K562 (cell line): Measurements from ENCODE around the gene LDLRAD3. TPM values are rescaled to one million over a fixed set of nuclear protein-coding genes. Genes with fewer than 3 reads are reported as not detected.

Experiments
- ATAC-seq: fragments of 200-7000 bp; cut with Tn5 transposase; 3 replicates; pipeline ENCODE4 v1.9.1; 2020; ENCODE audit warnings: moderate library complexity
- BruUV-seq: library from RNA; stranded (reverse); fragments of 400-500 nt; replicated peaks from 2 replicates; lab custom pipeline; 2021; lab: Mats Ljungman, UMichigan
- CTCF ChIA-PET: fragments of 300-600 bp; formaldehyde crosslinking; extraction: SDS; loops from one replicate; lab custom pipeline; 2021; ENCODE audit warnings: low intra/inter-chr PET ratio; lab: Yijun Ruan, JAX
- POLR2A ChIA-PET: fragments of 300-600, 350-650 bp; sonication (Branson Sonifier 250); formaldehyde crosslinking; extraction: SDS; loops from one replicate; lab custom pipeline; 2021; ENCODE audit warnings: antibody characterized with exemption, inconsistent platforms; lab: Yijun Ruan, JAX
- DNase-seq, 4 experiments: peaks; one replicate each; pipeline versions ENCODE4 v3.0.0 to v3.0.0-alpha.2; 2011 to 2018; ENCODE audit warnings: low spot score in 3 of 4, mixed read lengths in 3 of 4; ENCODE audit errors: extremely low read depth in 1 of 4
- FAIRE-seq: peaks from 2 replicates; lab custom pipeline; 2011; peaks lifted over from hg19 to GRCh38; lab: Jason Lieb, UNC
- H2AFZ ChIP-seq: 2 replicates; pipeline ENCODE4 v1.6.0; 2011; ENCODE audit warnings: low read depth, low read length, control low read depth, inconsistent platforms
- H3K27ac ChIP-seq: fragments of 200-600 bp; 3 replicates; pipeline ENCODE4 v1.8.0; 2011; ENCODE audit warnings: low read depth, mild to moderate bottlenecking, control low read depth, inconsistent platforms, low read length, moderate library complexity, mixed read lengths; ENCODE audit errors: extremely low read depth
- H3K27me3 ChIP-seq, 2 experiments: fragments of 300-600 bp in 1 of 2; 2 replicates in 1 of 2; 3 replicates in 1 of 2; pipeline versions ENCODE4 v1.6.0 to v1.8.0; 2011; ENCODE audit warnings: inconsistent platforms in 2 of 2, low read length in 2 of 2, mild to moderate bottlenecking in 1 of 2, mixed read lengths in 1 of 2, moderate library complexity in 1 of 2; ENCODE audit not compliant: control insufficient read depth in 2 of 2, insufficient read depth in 2 of 2
- H3K36me3 ChIP-seq: fragments of 300-600 bp; 3 replicates; pipeline ENCODE4 v1.8.0; 2011; ENCODE audit warnings: mild to moderate bottlenecking, low read length, inconsistent platforms; ENCODE audit not compliant: control insufficient read depth, insufficient read depth
- H3K4me1 ChIP-seq, 2 experiments: fragments of 200-600 bp in 1 of 2; replicated peaks in 1 of 2; 2 replicates in 1 of 2; 3 replicates in 1 of 2; pipeline versions ENCODE4 v1.5.1 to v1.8.0; 2011; ENCODE audit warnings: inconsistent platforms in 2 of 2, low read length in 2 of 2, mild to moderate bottlenecking in 1 of 2, mixed read lengths in 1 of 2, moderate library complexity in 1 of 2; ENCODE audit not compliant: control insufficient read depth in 2 of 2, insufficient read depth in 2 of 2
- H3K4me2 ChIP-seq: 2 replicates; pipeline ENCODE4 v1.6.1; 2011; ENCODE audit warnings: low read length, control low read depth, inconsistent platforms, mixed read lengths; ENCODE audit not compliant: insufficient read depth
- H3K4me3 ChIP-seq: fragments of 200-600 bp; sonication (generic), shearing (Covaris generic); 2 replicates; pipeline ENCODE4 v1.5.1; 2016; ENCODE audit warnings: control low read depth, inconsistent platforms
- H3K79me2 ChIP-seq: fragments of 200-600 bp; 3 replicates; pipeline ENCODE4 v1.8.0; 2011; ENCODE audit warnings: low read length, inconsistent platforms; ENCODE audit not compliant: control insufficient read depth, insufficient read depth
- H3K9ac ChIP-seq, 2 experiments: 2 replicates each; pipeline versions ENCODE4 v1.6.0 to v1.6.1; 2011; ENCODE audit warnings: low read depth in 2 of 2, low read length in 2 of 2, control low read depth in 1 of 2, inconsistent platforms in 1 of 2, mild to moderate bottlenecking in 1 of 2, mixed read lengths in 1 of 2; ENCODE audit not compliant: insufficient read depth in 1 of 2
- H3K9me1 ChIP-seq: one replicate; pipeline ENCODE4 v1.6.0; 2011; ENCODE audit warnings: inconsistent platforms, mild to moderate bottlenecking, low read length, moderate library complexity; ENCODE audit not compliant: control insufficient read depth, insufficient read depth
- H3K9me3 ChIP-seq: replicated peaks from 2 replicates; pipeline ENCODE4 v1.5.1; 2011; ENCODE audit warnings: low read depth, low read length, inconsistent platforms; ENCODE audit not compliant: control insufficient read depth, insufficient read depth
- H4K20me1 ChIP-seq: replicated peaks from 2 replicates; pipeline ENCODE4 v1.6.1; 2011; ENCODE audit warnings: low read length, inconsistent platforms, mixed read lengths; ENCODE audit not compliant: control insufficient read depth, insufficient read depth
- BCL6 ChIP-seq: fragments of 250-450 bp; sonication (Bioruptor Pico); IDR thresholded peaks from 2 replicates; pipeline ENCODE4 v1.4.0; 2020
- DPF2 ChIP-seq: fragments of 450-650 bp; IDR thresholded peaks from 2 replicates; pipeline ENCODE4 v1.6.1; 2016
- ILF3 ChIP-seq: fragments of 450-650 bp; IDR thresholded peaks from 2 replicates; pipeline ENCODE4 v1.6.1; 2018; ENCODE audit warnings: antibody characterized with exemption, mild to moderate bottlenecking, moderate library complexity, borderline replicate concordance
- MXI1 ChIP-seq: IDR thresholded peaks from 2 replicates; pipeline ENCODE4 v1.6.1; 2011; ENCODE audit warnings: low read depth, mild to moderate bottlenecking, improper control_type of control experiment, low read length
- MYC ChIP-seq, 2 experiments: fragments of 250-450 bp in 1 of 2; sonication (Bioruptor Pico) in 1 of 2; IDR thresholded peaks; 2 replicates each; pipeline versions ENCODE4 v1.5.1 to v1.6.1; 2012 to 2021; ENCODE audit warnings: low read depth in 2 of 2, borderline replicate concordance in 1 of 2, improper control_type of control experiment in 1 of 2, low read length in 1 of 2, mild to moderate bottlenecking in 1 of 2, moderate library complexity in 1 of 2
- NFE2L1 ChIP-seq: fragments of 450-650 bp; IDR thresholded peaks from 2 replicates; pipeline ENCODE4 v1.6.1; 2016; ENCODE audit warnings: missing genetic modification characterization, low read depth, mild to moderate bottlenecking, missing compliant biosample characterization, moderate library complexity, borderline replicate concordance
- NR3C1 ChIP-seq: sonication (generic); formaldehyde crosslinking; IDR thresholded peaks from 2 replicates; pipeline ENCODE4 v1.8.1; 2022; ENCODE audit warnings: missing genetic modification reagents
- RFX1 ChIP-seq: fragments of 450-650 bp; IDR thresholded peaks from 2 replicates; pipeline ENCODE4 v1.6.1; 2016; ENCODE audit warnings: mild to moderate bottlenecking, moderate library complexity
- RFX7 ChIP-seq: fragments of 250-450 bp; sonication (Bioruptor Pico); IDR thresholded peaks from 2 replicates; pipeline ENCODE4 v1.5.1; 2021; ENCODE audit warnings: mild to moderate bottlenecking
- SOX6 ChIP-seq: fragments of 450-650 bp; IDR thresholded peaks from 2 replicates; pipeline ENCODE4 v1.6.1; 2014; ENCODE audit warnings: mild to moderate bottlenecking
- SP2 ChIP-seq: IDR thresholded peaks from 2 replicates; pipeline ENCODE4 v1.6.1; 2011; ENCODE audit warnings: mild to moderate bottlenecking, low read depth, low read length, moderate library complexity; ENCODE audit not compliant: poor library complexity, severe bottlenecking; ENCODE audit errors: extremely low read depth
- TAF7 ChIP-seq: fragments of 450-650 bp; IDR thresholded peaks from 2 replicates; pipeline ENCODE4 v1.6.1; 2016; ENCODE audit warnings: missing genetic modification characterization, missing compliant biosample characterization
- TEAD2 ChIP-seq: fragments of 450-650 bp; IDR thresholded peaks from 2 replicates; pipeline ENCODE4 v1.6.1; 2016; ENCODE audit warnings: missing genetic modification characterization, control low read depth, missing compliant biosample characterization
- TGIF2 ChIP-seq: sonication (generic); formaldehyde crosslinking; IDR thresholded peaks from 2 replicates; pipeline ENCODE4 v1.8.1; 2022; ENCODE audit warnings: mild to moderate bottlenecking, missing genetic modification reagents, moderate library complexity
- ZKSCAN8 ChIP-seq: fragments of 200-800 bp; sonication (Bioruptor generic); IDR thresholded peaks from 2 replicates; pipeline ENCODE4 v1.6.1; 2016; ENCODE audit warnings: missing genetic modification characterization, missing compliant biosample characterization
- whole genome bisulfite sequencing: fragments of 100-300 bp; shearing (Covaris generic); methylation state at CpG from one replicate; pipeline ENCODE4 v1.1.6; 2016; ENCODE audit warnings: low coverage, mixed read lengths; ENCODE audit not compliant: insufficient coverage; ENCODE audit errors: missing lambda C conversion rate; 5-methylcytosine and 5-hydroxymethylcytosine counted together
- in situ Hi-C: fragments of 300-500 bp; cut with MboI; formaldehyde crosslinking; loops from 4 replicates; pipeline ENCODE4 v1.15.0; 2018; ENCODE audit warnings: inconsistent platforms, mixed read lengths
- intact Hi-C: fragments of 100-400 bp; cut with micrococcal nuclease; formaldehyde crosslinking; loops from 2 replicates; pipeline ENCODE4 v1.14.2; 2022
- polyA plus RNA-seq, 8 experiments: library from polyadenylated mRNA; depleted of rRNA in 4 of 8; stranded (reverse) in 5 of 8; unstranded in 3 of 8; fragments of >200 nt; fragmentation: Nextera tagmentation in 2 of 8; fragmentation: Illumina TruSeq in 1 of 8; extraction: Ambion mirVana in 2 of 8; extraction: Trizol in 1 of 8; gene quantifications; 2 replicates each; pipeline versions ENCODE4 v1.2.1 to v1.2.3, GENCODE V29; 2011 to 2014; ENCODE audit warnings: inconsistent platforms in 1 of 8, missing spikeins in 1 of 8
- total RNA-seq, 7 experiments: library from RNA; depleted of rRNA in 6 of 7; stranded (reverse); fragments of >200 nt in 6 of 7; fragmentation: Illumina TruSeq in 2 of 7; extraction: Trizol in 2 of 7; gene quantifications; 2 replicates each; pipeline versions ENCODE4 v1.2.1 to v1.2.3, GENCODE V29; 2011 to 2021; ENCODE audit warnings: low replicate concordance in 1 of 7
- TF ChIP-seq, protein P1 (sequence below): fragments of 250-450 bp; sonication (Bioruptor Pico); IDR thresholded peaks from 2 replicates; pipeline ENCODE4 v1.8.0; 2022; ENCODE audit warnings: moderate library complexity, mild to moderate bottlenecking, inconsistent platforms
- TF ChIP-seq, protein P2 (sequence below): fragments of 250-450 bp; sonication (Bioruptor Pico); IDR thresholded peaks from 2 replicates; pipeline ENCODE4 v1.4.0; 2020; ENCODE audit warnings: mild to moderate bottlenecking, moderate library complexity
- TF ChIP-seq, protein P3 (sequence below): fragments of 250-450 bp; sonication (Bioruptor Pico); IDR thresholded peaks from 2 replicates; pipeline ENCODE4 v1.8.0; 2021; ENCODE audit warnings: mild to moderate bottlenecking, moderate library complexity
- TF ChIP-seq, protein P4 (sequence below): sonication (generic); formaldehyde crosslinking; IDR thresholded peaks from 2 replicates; pipeline ENCODE4 v1.8.0; 2022; ENCODE audit warnings: mild to moderate bottlenecking, missing genetic modification reagents

Gene LDLRAD3
- total and polyA plus RNA-seq, 9 of the 15 experiments (the other 6 are each of a cell fraction or from before 2014, with no cell fraction given), result 0.73 to 7.2 (median 3.5) TPM

DNA sequence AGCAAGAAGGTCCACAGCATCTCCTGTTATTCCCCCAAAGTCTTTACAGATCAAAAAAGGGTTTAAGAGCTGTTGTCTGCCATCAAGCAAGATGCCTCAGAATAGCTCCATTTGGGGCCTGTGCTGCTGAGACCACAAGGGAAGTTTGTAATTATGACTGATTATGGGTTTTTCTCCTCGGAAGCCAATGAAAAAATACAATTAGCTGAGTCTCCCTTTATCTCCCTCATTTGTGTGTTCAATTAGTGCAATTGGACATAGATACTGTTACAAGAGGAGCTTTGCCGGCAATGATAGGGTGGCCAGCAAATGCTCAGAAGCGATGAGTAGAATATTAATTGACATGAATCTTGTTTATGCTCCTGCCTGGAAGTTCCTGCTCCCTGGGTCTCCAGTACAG, 261.7 kb downstream of the LDLRAD3 start:
- H4K20me1 ChIP-seq, result no peaks in the 10 kb centered on the region
- H3K27ac ChIP-seq, result no peak overlapping the region
- no peak overlapping the region for H3K4me3 ChIP-seq
- no peaks in the 10 kb centered on the region for H3K9me1 ChIP-seq
- ATAC-seq (no peak), DNase-seq (no peak), FAIRE-seq (no peak)
- no TSS peak for BruUV-seq
- H3K36me3 ChIP-seq, result no peaks in the 10 kb centered on the region
- 25% methylated on average over 3 of the region's 3 CpGs for WGBS
- intact Hi-C loops (no loop called here), in situ Hi-C loops (no loop called here)
- H3K27me3 ChIP-seq, result peaks cover 5 to 30% of the 10 kb centered on the region in 2 experiments; a peak in 4 of 5 replicates
- no peak overlapping the region for H3K9ac ChIP-seq
- no peaks in the 10 kb centered on the region for H3K4me1 ChIP-seq
- CTCF ChIA-PET, result no interaction called here
- H3K4me2 ChIP-seq, result no peak overlapping the region
- H2AFZ ChIP-seq, result no peak overlapping the region
- H3K79me2 ChIP-seq, result no peaks in the 10 kb centered on the region
- H3K9me3 ChIP-seq, result no peaks in the 10 kb centered on the region
- POLR2A ChIA-PET, result no interaction called here
- TF ChIP-seq ZKSCAN8 (no peak), MYC (IDR thresholded peaks at IDR 0.05; ENCODE audit: low read depth, low read length) (no peak), MYC (CRISPR knock-in tag; IDR thresholded peaks at IDR 0.05; ENCODE audit: borderline replicate concordance, low read depth) (no peak), TEAD2 (tag) (no peak), BCL6 (CRISPR knock-in tag) (no peak), MXI1 (no peak), TAF7 (tag) (no peak), NR3C1 (CRISPR knock-in tag) (no peak), SP2 (no peak), DPF2 (no peak), ILF3 (no peak), NFE2L1 (tag) (no peak), RFX1 (no peak), TGIF2 (CRISPR knock-in tag) (no peak), SOX6 (no peak), RFX7 (CRISPR knock-in tag) (no peak)
- TF ChIP-seq, protein P1, sequence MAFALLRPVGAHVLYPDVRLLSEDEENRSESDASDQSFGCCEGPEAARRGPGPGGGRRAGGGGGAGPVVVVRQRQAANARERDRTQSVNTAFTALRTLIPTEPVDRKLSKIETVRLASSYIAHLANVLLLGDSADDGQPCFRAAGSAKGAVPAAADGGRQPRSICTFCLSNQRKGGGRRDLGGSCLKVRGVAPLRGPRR (CRISPR knock-in tag), result no peak
- TF ChIP-seq, protein P2, sequence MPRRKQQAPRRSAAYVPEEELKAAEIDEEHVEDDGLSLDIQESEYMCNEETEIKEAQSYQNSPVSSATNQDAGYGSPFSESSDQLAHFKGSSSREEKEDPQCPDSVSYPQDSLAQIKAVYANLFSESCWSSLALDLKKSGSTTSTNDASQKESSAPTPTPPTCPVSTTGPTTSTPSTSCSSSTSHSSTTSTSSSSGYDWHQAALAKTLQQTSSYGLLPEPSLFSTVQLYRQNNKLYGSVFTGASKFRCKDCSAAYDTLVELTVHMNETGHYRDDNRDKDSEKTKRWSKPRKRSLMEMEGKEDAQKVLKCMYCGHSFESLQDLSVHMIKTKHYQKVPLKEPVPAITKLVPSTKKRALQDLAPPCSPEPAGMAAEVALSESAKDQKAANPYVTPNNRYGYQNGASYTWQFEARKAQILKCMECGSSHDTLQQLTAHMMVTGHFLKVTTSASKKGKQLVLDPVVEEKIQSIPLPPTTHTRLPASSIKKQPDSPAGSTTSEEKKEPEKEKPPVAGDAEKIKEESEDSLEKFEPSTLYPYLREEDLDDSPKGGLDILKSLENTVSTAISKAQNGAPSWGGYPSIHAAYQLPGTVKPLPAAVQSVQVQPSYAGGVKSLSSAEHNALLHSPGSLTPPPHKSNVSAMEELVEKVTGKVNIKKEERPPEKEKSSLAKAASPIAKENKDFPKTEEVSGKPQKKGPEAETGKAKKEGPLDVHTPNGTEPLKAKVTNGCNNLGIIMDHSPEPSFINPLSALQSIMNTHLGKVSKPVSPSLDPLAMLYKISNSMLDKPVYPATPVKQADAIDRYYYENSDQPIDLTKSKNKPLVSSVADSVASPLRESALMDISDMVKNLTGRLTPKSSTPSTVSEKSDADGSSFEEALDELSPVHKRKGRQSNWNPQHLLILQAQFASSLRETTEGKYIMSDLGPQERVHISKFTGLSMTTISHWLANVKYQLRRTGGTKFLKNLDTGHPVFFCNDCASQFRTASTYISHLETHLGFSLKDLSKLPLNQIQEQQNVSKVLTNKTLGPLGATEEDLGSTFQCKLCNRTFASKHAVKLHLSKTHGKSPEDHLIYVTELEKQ (CRISPR knock-in tag), result no peak
- TF ChIP-seq, protein P3, sequence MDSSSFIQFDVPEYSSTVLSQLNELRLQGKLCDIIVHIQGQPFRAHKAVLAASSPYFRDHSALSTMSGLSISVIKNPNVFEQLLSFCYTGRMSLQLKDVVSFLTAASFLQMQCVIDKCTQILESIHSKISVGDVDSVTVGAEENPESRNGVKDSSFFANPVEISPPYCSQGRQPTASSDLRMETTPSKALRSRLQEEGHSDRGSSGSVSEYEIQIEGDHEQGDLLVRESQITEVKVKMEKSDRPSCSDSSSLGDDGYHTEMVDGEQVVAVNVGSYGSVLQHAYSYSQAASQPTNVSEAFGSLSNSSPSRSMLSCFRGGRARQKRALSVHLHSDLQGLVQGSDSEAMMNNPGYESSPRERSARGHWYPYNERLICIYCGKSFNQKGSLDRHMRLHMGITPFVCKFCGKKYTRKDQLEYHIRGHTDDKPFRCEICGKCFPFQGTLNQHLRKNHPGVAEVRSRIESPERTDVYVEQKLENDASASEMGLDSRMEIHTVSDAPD, result no peak
- TF ChIP-seq, protein P4, sequence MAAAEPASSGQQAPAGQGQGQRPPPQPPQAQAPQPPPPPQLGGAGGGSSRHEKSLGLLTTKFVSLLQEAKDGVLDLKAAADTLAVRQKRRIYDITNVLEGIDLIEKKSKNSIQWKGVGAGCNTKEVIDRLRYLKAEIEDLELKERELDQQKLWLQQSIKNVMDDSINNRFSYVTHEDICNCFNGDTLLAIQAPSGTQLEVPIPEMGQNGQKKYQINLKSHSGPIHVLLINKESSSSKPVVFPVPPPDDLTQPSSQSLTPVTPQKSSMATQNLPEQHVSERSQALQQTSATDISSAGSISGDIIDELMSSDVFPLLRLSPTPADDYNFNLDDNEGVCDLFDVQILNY, result no peak
